ENCODE measurements around the gene SYT5. TPM values are rescaled to one million over a fixed set of nuclear protein-coding genes. Genes with fewer than 3 reads are reported as not detected.
A peak's percentile ranks its signal among the peaks of the same experiment; 100 is the strongest.

SYT5 gene
- total RNA-seq, 1 experiment from 2014 or later: 1.3 TPM

- Histone ChIP-seq H4K20me1 (ENCODE audit: insufficient read depth) (no peaks in the 10 kb centered on the region), H3K4me1 (replicated peaks; ENCODE audit: insufficient read depth) (peaks cover 15% of the 10 kb centered on the region; the same call in 1 of the 2 replicates), H3K27ac (peak overlapping the region; percentile 75), H2AFZ (peak overlapping the region; percentile 37; the same call in 1 of the 2 replicates), H3K4me2 (peak overlapping the region; percentile 49), H3K36me3 (ENCODE audit: low read depth) (no peaks in the 10 kb centered on the region), H3K4me3 (no peak overlapping the region), H3K27me3 (ENCODE audit: insufficient read depth, low read depth) (no peaks in the 10 kb centered on the region), H3K79me2 (ENCODE audit: low read depth) (no peaks in the 10 kb centered on the region), H3F3A (ENCODE audit: insufficient read depth, low read depth) (peaks cover 30% of the 10 kb centered on the region), H3K9me3 (ENCODE audit: insufficient read depth, low read depth) (no peaks in the 10 kb centered on the region), H3K9me2 (ENCODE audit: insufficient read depth) (no peaks in the 10 kb centered on the region)
- intact Hi-C loops (cut with micrococcal nuclease; ENCODE audit: unreplicated experiment): loop anchor here (1.0 to 2.0 kb wide), 3 partner anchors 21 to 27 kb away; partner anchors contain the start of gene DNAAF3
- DNase-seq: peak; percentile 90 to 91
- CTCF ChIA-PET: interaction anchor here (1.8 kb wide), 1 partner anchor 29 kb away, joined by 7 read pairs; no protein-coding TSS in a partner anchor
- no TSS peak for BruUV-seq (replicated peaks)
- POLR2A ChIA-PET (ENCODE audit: unreplicated experiment): interaction anchor here (0.6 kb wide), 1 partner anchor 264 kb away, joined by 8 read pairs; no protein-coding TSS in a partner anchor
- no peak for TF ChIP-seq EZH2 (IDR thresholded peaks at IDR 0.05; ENCODE audit: low read depth)
- TF ChIP-seq CTCF (conservative IDR thresholded peaks at IDR 0.05): no peak
Measured at GRCh38 chr19:55189403-55189835, 9.3 kb upstream of the SYT5 start.

GRCh38 chr19:55188625-55189024 is 8.5 kb upstream of the SYT5 start:
- no peaks in the 10 kb centered on the region for H3K9me3 ChIP-seq (ENCODE audit: insufficient read depth, low read depth)
- POLR2A ChIA-PET (ENCODE audit: unreplicated experiment): interaction anchor here (0.7 kb wide), 2 partner anchors 18 to 41 kb away, joined by 5 to 6 read pairs; no protein-coding TSS in a partner anchor
- no peaks in the 10 kb centered on the region for H3K27me3 ChIP-seq (ENCODE audit: insufficient read depth, low read depth)
- BruUV-seq (replicated peaks): TSS peak; percentile 56
- H3K4me3 ChIP-seq: no peak overlapping the region
- peak overlapping the region; percentile 49; the same call in 1 of the 2 replicates for H3K4me2 ChIP-seq
- TF ChIP-seq CTCF (conservative IDR thresholded peaks at IDR 0.05) (no peak), EZH2 (IDR thresholded peaks at IDR 0.05; ENCODE audit: low read depth) (no peak)
- H3K27ac ChIP-seq: peak overlapping the region; percentile 75
- no peaks in the 10 kb centered on the region for H3K36me3 ChIP-seq (ENCODE audit: low read depth)
- no peaks in the 10 kb centered on the region for H4K20me1 ChIP-seq (ENCODE audit: insufficient read depth)
- H3K4me1 ChIP-seq (replicated peaks; ENCODE audit: insufficient read depth): peaks cover 15% of the 10 kb centered on the region; the same call in 1 of the 2 replicates
- H3K9me2 ChIP-seq (ENCODE audit: insufficient read depth): no peaks in the 10 kb centered on the region
- H2AFZ ChIP-seq: no peak overlapping the region
- CTCF ChIA-PET: interaction anchor here (0.5 to 1.8 kb wide), 2 partner anchors 20 to 29 kb away, joined by 3 to 7 read pairs; no protein-coding TSS in a partner anchor
- intact Hi-C loops (cut with micrococcal nuclease; ENCODE audit: unreplicated experiment): loop anchor here (1.0 to 2.0 kb wide), 3 partner anchors 22 to 28 kb away; partner anchors contain the start of gene DNAAF3
- H3K79me2 ChIP-seq (ENCODE audit: low read depth): no peaks in the 10 kb centered on the region
- H3F3A ChIP-seq (ENCODE audit: insufficient read depth, low read depth): peaks cover 30% of the 10 kb centered on the region
- peak in 1 of 2 experiments; percentile 64 for DNase-seq

GRCh38 chr19:55186080-55186479 is 6.0 kb upstream of the SYT5 start:
- no peaks in the 10 kb centered on the region for H3K27me3 ChIP-seq (ENCODE audit: insufficient read depth, low read depth)
- intact Hi-C loops (cut with micrococcal nuclease; ENCODE audit: unreplicated experiment): no loop called here
- H3K27ac ChIP-seq: no peak overlapping the region
- H3K9me3 ChIP-seq (ENCODE audit: insufficient read depth, low read depth): no peaks in the 10 kb centered on the region
- H3K79me2 ChIP-seq (ENCODE audit: low read depth): no peaks in the 10 kb centered on the region
- H4K20me1 ChIP-seq (ENCODE audit: insufficient read depth): no peaks in the 10 kb centered on the region
- H2AFZ ChIP-seq: no peak overlapping the region
- ChIA-PET POLR2A (ENCODE audit: unreplicated experiment) (no interaction called here), CTCF (no interaction called here)
- no peak for TF ChIP-seq CTCF (conservative IDR thresholded peaks at IDR 0.05)
- TF ChIP-seq EZH2 (IDR thresholded peaks at IDR 0.05; ENCODE audit: low read depth): no peak
- no peak overlapping the region for H3K4me2 ChIP-seq
- BruUV-seq (replicated peaks): no TSS peak
- peaks cover 15% of the 10 kb centered on the region; the same call in 1 of the 2 replicates for H3K4me1 ChIP-seq (replicated peaks; ENCODE audit: insufficient read depth)
- H3F3A ChIP-seq (ENCODE audit: insufficient read depth, low read depth): peaks cover 20% of the 10 kb centered on the region
- no peak overlapping the region for H3K4me3 ChIP-seq
- no peaks in the 10 kb centered on the region for H3K36me3 ChIP-seq (ENCODE audit: low read depth)
- H3K9me2 ChIP-seq (ENCODE audit: insufficient read depth): no peaks in the 10 kb centered on the region
- no peak for DNase-seq

Measured in PC-9 (cell line).